T-helper 9 cell (primary cell): ENCODE results near the gene ILF3.
"Not testable (repeated sequence)": the region's sequence is repeated elsewhere in the genome, so short reads cannot be mapped to it uniquely, and the experiment has no call there.

ENCODE experiments used
- DNase-seq: peaks from one replicate; pipeline ENCODE4 v3.0.0-alpha.2; 2020

The ILF3 gene

DNA sequence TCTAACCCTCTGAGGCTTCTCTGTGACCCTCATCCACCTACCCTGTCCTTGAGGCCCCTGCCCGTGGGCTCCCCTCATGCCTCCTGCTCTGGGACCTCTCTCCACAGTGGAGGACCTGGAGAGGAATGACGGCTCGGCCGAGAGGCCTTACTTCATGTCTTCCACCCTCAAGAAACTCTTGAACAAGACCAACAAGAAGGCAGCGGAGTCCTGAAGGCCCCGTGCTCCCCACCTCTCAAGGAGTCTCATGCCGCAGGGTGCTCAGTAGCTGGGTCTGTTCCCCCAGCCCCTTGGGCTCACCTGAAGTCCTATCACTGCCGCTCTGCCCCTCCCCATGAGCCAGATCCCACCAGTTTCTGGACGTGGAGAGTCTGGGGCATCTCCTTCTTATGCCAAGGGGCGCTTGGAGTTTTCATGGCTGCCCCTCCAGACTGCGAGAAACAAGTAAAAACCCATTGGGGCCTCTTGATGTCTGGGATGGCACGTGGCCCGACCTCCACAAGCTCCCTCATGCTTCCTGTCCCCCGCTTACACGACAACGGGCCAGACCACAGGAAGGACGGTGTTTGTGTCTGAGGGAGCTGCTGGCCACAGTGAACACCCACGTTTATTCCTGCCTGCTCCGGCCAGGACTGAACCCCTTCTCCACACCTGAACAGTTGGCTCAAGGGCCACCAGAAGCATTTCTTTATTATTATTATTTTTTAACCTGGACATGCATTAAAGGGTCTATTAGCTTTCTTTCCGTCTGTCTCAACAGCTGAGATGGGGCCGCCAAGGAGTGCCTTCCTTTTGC is 10.8 kb upstream of the ILF3 start:
- DNase-seq: no peak

DNA sequence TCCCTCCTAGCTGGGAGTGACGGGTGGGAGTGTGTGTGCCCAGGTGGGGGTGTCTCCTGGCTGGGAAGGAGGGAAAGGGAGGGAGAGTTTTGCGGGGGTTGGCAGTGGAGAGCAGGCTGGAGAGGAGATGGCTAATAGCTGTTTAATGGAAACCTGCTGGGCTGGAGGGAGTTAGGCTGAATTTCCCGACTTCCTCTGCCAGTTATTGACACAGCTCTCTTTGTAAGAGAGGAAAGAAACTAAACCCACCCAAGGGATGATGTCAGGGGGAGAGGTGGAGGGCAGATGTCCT is 10.2 kb upstream of the ILF3 start:
- DNase-seq: no peak

- peak; percentile 85 for DNase-seq
Measured at GRCh38 chr19:10644260-10645007, 9.7 kb upstream of the ILF3 start.

GRCh38 chr19:10646456-10647159 is 7.5 kb upstream of the ILF3 start:
- no peak for DNase-seq

DNA sequence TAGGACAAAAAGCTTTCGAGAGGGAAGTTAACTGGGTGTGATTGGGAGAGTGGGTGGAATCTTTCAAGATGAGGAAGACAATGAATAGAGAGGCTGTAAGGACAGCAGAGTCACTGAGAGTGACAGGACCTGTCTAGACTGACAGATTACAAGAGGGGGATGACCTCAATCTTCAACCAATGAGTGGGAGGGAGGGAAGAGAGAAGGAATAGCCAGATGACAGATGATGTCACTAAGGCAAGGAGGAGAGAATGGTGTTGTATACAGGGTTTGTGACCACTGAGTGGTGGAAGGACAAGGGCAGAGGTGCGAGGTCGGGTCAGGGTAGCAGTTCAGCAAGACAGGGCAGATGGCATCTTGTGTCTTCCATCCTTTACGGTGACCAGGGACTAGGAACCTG is 5.8 kb upstream of the ILF3 start:
- no peak for DNase-seq

- no peak for DNase-seq
Measured at GRCh38 chr19:10651851-10652250, 2.3 kb upstream of the ILF3 start.

GRCh38 chr19:10653482-10653731 is 739 bp upstream of the ILF3 start:
- no peak for DNase-seq

DNA sequence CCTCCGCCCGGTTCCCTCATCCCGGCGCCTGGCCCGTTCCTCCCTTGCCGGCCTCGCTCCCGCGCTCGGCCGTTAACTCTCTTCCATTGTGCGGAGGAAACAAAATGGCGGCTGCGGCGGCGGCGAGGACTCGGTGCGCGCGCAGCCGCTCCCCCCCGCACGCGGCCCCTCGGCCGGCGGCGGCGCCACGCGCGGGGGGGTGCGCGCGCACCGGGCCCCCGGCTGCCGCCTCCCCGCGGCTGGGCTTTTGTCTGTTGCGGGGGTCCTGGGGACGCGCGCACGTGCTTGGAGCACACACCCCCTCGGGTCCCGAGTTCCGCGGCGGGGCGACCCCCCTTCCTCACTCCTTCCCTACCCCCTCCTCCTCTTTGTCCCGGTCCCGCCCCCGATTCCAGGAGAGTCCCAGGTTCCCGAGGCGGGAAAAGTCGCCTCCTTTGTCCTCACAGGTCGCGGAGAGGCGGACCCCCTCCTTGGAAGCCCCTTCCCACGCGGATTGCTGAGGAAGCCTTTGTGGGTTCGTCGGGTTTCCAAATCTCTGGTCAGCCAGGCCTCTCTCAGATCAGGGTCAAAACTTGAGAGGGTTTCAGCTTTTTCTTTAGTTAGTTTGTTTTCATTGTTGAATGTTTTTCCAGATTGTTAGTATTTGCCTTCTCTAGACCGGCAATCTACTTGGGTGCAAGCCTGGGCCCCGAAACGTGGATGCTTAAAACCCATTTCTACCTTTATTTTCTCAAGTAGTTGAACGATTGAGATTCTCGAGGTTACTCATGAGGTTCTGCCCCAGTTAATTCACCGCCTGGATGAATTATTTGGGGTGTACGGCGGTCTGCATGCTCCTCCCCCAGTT is 687 bp downstream of the ILF3 start:
- DNase-seq: peak; percentile 56

GRCh38 chr19:10655457-10656312 is 1.5 kb downstream of the ILF3 start:
- no peak for DNase-seq

- no peak for DNase-seq
Measured at GRCh38 chr19:10660346-10660745, 6.2 kb downstream of the ILF3 start.

DNA sequence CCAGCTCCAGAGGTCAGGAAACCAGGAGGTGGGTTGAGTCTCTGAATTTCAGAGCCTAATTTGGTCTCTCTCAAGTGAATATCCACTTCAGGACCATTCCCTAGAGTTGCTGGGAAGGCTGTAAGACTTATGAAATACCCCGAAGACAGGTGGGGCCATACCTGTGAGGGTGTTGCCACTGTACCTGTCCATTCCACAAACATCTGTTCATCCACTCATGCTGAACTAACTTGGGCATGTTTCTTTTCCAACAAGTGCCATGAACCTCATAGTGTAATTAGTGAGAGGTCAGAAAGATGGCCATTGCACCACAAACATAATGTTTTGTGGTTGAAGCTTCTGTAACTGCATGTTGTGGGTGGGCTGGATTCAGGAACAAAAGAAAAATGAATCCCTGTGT is 7.8 kb downstream of the ILF3 start:
- DNase-seq: no peak

- DNase-seq: no peak
Measured at GRCh38 chr19:10662384-10663251, 8.5 kb downstream of the ILF3 start.

- not testable (repeated sequence) for DNase-seq
Measured at GRCh38 chr19:10663252-10663563, 9.1 kb downstream of the ILF3 start.

DNA sequence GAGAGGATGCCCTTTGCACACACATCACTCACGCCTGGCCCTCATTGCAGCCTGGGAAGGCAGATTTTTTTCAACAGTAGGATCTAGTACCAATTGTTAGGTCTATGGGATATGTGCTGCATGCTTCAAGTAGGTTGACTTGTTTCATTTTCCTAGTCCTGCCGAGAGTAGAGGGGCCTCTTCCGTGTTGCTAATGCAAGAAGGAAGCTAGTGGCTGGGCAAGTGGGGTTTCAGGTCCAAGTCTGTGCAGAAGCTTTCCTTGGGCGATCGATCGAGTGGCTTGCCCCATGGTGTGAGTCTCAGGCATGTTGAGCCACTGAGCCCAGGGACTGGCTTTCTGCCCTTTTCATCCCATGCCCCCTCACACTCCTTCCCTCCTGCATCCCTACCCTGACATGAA is 13.7 kb downstream of the ILF3 start:
- DNase-seq: no peak

GRCh38 chr19:10669246-10669645 is 15.1 kb downstream of the ILF3 start:
- no peak for DNase-seq

DNA sequence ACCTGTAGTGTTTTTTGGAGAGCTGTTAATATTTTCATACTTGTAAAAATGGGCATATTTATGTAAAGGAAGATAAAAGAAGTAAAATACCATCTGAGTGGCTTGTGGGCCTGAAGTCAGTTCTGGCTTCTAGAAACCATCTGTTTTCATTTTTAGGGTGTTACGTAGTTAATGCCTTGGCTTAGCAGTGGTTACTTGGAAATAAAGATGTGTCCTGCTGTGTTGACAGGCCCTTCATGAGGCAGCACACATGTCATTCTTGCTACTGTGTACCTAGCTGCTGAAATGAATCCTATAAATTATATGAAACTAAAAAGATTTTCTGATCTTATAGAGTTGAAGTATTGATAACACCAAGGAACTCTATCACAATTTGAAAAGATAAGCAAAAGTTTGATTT is 16.0 kb downstream of the ILF3 start:
- DNase-seq: no peak

- no peak for DNase-seq
Measured at GRCh38 chr19:10670876-10671804, 17.0 kb downstream of the ILF3 start.

DNA sequence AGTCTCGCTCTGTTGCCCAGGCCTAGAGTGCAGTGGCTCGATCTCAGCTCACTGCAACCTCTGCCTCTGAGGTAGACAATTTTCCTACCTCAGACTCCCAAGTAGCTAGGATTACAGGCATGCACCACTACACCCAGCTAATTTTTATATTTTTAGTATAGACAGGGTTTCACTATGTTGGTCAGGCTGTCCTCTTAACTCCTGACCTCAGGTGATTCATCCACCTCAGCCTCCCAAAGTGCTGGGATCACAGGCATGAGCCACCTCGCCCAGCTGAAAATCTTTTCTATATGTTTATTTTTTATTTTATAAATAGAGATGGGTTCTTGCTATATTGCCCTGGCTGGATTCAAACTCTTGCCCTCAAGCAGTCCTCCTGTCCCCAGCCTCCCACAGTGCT is 17.8 kb downstream of the ILF3 start:
- DNase-seq: not testable (repeated sequence)

DNA sequence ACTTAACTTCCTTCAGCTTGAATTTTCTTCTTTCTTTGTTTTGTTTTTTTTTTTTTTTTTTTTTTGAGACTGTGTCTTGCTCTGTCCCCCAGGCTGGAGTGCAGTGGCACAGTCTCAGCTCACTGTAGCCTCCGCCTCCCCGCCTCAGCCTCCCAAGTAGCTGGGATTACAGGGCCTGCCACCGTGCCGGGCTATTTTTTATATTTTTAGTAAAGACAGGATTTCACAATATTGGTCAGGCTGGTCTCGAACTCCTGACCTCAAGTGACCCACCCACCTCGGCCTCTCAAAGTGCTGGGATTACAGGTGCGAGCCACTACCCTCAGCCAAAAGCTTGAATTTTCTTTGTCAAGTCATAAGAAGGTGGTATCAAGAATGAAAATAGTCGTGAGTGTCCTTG is 21.1 kb downstream of the ILF3 start:
- DNase-seq: not testable (repeated sequence)

DNA sequence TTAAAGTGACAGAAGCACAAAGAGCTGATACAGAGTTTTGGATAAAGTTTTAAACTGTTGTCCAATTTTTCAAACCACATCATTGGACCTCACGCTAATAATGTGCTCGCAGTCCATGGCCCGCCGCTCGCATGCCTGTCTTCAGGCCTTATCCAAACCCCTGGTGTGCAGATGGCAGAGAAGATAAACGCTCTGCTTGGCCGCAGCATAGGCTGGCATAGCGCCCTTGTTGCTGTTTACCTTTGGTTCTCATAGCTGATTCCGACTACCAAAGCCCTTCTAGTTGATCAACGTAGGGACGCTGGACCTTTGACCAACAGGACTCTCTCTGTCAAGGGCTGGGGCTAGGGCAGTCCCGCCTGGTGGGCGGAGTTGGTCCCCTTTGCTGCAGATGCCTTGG is 23.6 kb downstream of the ILF3 start:
- DNase-seq: no peak
